Omental fat pad (tissue), 4 donors: ENCODE results near the gene SAPCD2. TPM values are rescaled to one million over a fixed set of nuclear protein-coding genes. Genes with fewer than 3 reads are reported as not detected.

Source experiments
- ATAC-seq: fragments of 150-250 bp; one replicate; pipeline ENCODE4 v1.9.1; 2016; ENCODE audit warnings: mild to moderate bottlenecking, moderate library complexity; ENCODE audit not compliant: low FRiP score
- DNase-seq: peaks from one replicate; pipeline ENCODE4 v3.0.0-alpha.2; 2019; ENCODE audit warnings: low spot score
- total RNA-seq, 4 donors: library from RNA; depleted of rRNA; stranded (reverse); fragments of >200 nt; gene quantifications; one replicate each; pipeline ENCODE4 v1.1.0, GENCODE V29; 2016
- TF ChIP-seq, protein P1 (sequence below), 3 donors: fragments of 450-650 bp; IDR thresholded peaks; one replicate each; pipeline ENCODE4 v1.5.1; 2016 to 2017; ENCODE audit warnings: antibody characterized with exemption in 3 of 3, mild to moderate bottlenecking in 3 of 3, moderate library complexity in 2 of 3

The SAPCD2 gene
- total RNA-seq, 4 donors from 2014 or later = 0.13 to 1.8 (median 0.37) TPM; not detected in 1

DNA sequence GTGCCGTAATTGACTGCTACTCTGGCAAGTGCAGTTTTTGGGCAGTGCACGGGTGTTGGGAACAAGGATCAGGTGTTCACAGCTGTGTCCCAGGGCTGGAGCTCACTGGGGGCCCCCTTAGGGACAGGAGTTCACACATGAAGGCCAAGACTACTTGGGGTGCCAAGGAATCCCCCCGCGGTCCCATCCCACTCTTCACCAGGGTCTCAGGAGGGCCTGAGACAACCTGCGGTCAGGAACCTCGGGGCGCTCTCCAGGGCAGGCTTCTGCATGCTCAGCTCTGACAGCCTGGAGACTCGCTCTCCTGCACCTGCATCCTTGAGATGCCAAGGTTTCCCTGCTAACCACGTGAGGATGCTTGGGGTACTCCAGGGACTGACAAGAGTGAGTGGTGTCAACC, 14.2 kb upstream of the SAPCD2 start:
- DNase-seq = no peak
- no peak for ATAC-seq
- TF ChIP-seq, protein P1, sequence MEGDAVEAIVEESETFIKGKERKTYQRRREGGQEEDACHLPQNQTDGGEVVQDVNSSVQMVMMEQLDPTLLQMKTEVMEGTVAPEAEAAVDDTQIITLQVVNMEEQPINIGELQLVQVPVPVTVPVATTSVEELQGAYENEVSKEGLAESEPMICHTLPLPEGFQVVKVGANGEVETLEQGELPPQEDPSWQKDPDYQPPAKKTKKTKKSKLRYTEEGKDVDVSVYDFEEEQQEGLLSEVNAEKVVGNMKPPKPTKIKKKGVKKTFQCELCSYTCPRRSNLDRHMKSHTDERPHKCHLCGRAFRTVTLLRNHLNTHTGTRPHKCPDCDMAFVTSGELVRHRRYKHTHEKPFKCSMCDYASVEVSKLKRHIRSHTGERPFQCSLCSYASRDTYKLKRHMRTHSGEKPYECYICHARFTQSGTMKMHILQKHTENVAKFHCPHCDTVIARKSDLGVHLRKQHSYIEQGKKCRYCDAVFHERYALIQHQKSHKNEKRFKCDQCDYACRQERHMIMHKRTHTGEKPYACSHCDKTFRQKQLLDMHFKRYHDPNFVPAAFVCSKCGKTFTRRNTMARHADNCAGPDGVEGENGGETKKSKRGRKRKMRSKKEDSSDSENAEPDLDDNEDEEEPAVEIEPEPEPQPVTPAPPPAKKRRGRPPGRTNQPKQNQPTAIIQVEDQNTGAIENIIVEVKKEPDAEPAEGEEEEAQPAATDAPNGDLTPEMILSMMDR (IDR thresholded peaks at IDR 0.05) = no peak

- DNase-seq (peak; percentile 60), ATAC-seq (peak; percentile 23)
- TF ChIP-seq, protein P1 (IDR thresholded peaks at IDR 0.05) = no peak
Measured at GRCh38 chr9:137083394-137084004, 13.1 kb upstream of the SAPCD2 start.

DNA sequence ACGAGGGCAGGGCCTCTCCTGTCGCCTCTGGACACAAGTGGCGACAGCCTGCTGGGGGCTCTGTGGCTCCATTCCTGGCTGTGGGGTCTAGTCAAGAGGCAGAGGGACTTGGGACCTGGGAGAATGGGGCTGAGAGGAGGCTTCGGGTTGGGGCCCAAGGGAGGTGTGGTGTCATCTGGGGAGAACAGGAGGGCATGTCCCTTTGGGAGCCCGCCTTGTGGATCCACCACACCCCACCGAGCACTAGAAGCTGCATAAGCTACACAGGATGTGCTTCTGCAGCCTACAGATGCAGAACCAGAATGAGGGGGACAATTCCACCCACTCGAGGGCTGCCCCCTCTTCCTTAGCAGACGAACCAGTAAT, 12.6 kb upstream of the SAPCD2 start:
- no peak for DNase-seq
- TF ChIP-seq, protein P1 (IDR thresholded peaks at IDR 0.05) = no peak
- ATAC-seq = no peak

DNA sequence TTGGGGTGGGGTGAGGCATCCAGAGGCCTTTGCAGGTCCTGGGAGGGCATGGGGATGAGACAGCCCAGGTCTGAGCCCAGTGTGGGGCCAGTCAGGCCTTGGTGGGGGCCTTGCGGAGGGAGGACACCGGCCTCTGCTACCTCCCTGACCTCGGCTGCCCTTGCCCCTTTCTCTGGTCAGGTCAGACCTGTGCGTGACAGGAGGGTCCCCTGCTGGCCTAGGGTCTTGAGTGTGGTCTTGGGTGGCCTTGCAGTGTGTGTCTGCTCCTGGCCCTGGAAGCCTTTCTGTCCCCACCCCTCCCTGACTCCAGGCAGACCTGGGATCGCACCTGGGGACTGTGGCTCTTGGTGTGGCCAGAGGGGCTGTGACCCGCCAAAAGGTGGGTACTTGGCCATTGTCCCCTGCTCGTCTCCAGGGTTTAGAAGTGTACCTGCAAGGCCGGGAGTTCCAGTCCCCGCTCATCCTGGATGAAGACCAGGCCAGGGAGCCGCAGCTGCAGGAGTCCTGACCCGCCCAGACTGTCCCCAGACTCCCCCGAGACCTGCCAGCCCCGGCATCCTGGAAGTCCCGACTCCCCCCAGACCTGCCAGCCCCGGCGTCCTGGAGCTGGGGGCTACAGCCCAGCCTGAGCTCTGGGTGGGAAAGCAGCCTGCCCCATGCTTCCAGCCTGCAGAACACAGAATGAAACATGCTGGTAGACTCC, 12.0 kb upstream of the SAPCD2 start:
- no peak for ATAC-seq
- TF ChIP-seq, protein P1 (IDR thresholded peaks at IDR 0.05) = no peak
- no peak for DNase-seq

GRCh38 chr9:137080260-137081122, 10.1 kb upstream of the SAPCD2 start:
- ATAC-seq = no peak
- DNase-seq = no peak
- TF ChIP-seq, protein P1 (IDR thresholded peaks at IDR 0.05) = no peak

DNA sequence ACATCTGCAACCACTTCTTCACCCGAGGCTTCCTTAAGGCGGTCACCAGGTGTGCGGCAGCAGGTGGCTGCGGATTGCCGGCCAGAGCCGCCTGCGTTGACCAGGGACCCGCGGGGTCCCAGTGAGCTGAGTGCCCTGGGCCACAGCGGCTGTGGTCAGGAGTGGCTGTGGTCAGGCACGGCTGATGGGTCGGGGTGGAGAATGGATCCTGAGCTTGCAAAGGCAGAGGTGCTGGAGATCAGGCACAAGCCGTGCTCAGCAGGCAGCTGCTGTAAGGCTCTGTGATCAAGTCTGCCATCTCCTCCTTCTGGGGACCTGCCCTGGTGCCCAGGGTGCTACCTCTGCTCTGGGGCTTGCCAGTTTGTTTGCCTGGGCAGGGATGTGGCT, 9.0 kb upstream of the SAPCD2 start:
- no peak for ATAC-seq
- TF ChIP-seq, protein P1 (IDR thresholded peaks at IDR 0.05) = no peak
- no peak for DNase-seq
